H9 (cell line): ENCODE measurements around the gene NOL9. TPM values are rescaled to one million over a fixed set of nuclear protein-coding genes. Genes with fewer than 3 reads are reported as not detected.

Experiments
- DNase-seq: peaks from one replicate; pipeline ENCODE4 v3.0.0-alpha.2; 2017
- H2AFZ ChIP-seq: one replicate; pipeline ENCODE4 v1.6.1; 2013; ENCODE audit warnings: mild to moderate bottlenecking, low read length, control low read depth, moderate library complexity
- H2AK5ac ChIP-seq: 2 replicates; pipeline ENCODE4 v1.6.1; 2013; ENCODE audit warnings: low read length, control low read depth, mixed read lengths; ENCODE audit not compliant: insufficient read length
- H2BK120ac ChIP-seq: one replicate; pipeline ENCODE4 v1.6.1; 2013; ENCODE audit warnings: low read depth, mild to moderate bottlenecking, low read length, control low read depth, inconsistent platforms; ENCODE audit not compliant: poor library complexity, severe bottlenecking
- H2BK12ac ChIP-seq: 2 replicates; pipeline ENCODE4 v1.6.1; 2013; ENCODE audit warnings: low read length, control low read depth, mixed read lengths, low read depth; ENCODE audit not compliant: insufficient read length
- H2BK15ac ChIP-seq: 2 replicates; pipeline ENCODE4 v1.6.1; 2013; ENCODE audit warnings: low read depth, low read length, control low read depth
- H2BK20ac ChIP-seq: one replicate; pipeline ENCODE4 v1.6.1; 2013; ENCODE audit warnings: low read depth, mild to moderate bottlenecking, low read length, control low read depth, inconsistent platforms; ENCODE audit not compliant: poor library complexity, severe bottlenecking
- H2BK5ac ChIP-seq: 2 replicates; pipeline ENCODE4 v1.6.1; 2013; ENCODE audit warnings: low read length, control low read depth, mixed read lengths; ENCODE audit not compliant: insufficient read length
- H3K14ac ChIP-seq: 2 replicates; pipeline ENCODE4 v1.6.1; 2013; ENCODE audit warnings: low read length, control low read depth; ENCODE audit not compliant: insufficient read depth
- H3K18ac ChIP-seq: 2 replicates; pipeline ENCODE4 v1.6.1; 2013; ENCODE audit warnings: low read depth, mild to moderate bottlenecking, mixed read lengths, low read length, control low read depth; ENCODE audit not compliant: insufficient read length
- H3K23ac ChIP-seq: 2 replicates; pipeline ENCODE4 v1.6.1; 2013; ENCODE audit warnings: low read length, control low read depth, mixed read lengths, low read depth; ENCODE audit not compliant: insufficient read length
- H3K23me2 ChIP-seq: 2 replicates; pipeline ENCODE4 v1.6.1; 2013; ENCODE audit warnings: low read depth, mild to moderate bottlenecking, mixed read lengths, low read length, control low read depth; ENCODE audit not compliant: insufficient read length, poor library complexity, severe bottlenecking
- H3K27ac ChIP-seq: 2 replicates; pipeline ENCODE4 v1.5.1; 2013; ENCODE audit warnings: low read length, control low read depth, mixed read lengths, low read depth; ENCODE audit not compliant: insufficient read length
- H3K27me3 ChIP-seq: 2 replicates; pipeline ENCODE4 v1.6.1; 2013; ENCODE audit warnings: low read length, control low read depth, inconsistent platforms; ENCODE audit not compliant: insufficient read depth
- H3K4ac ChIP-seq: 2 replicates; pipeline ENCODE4 v1.6.1; 2013; ENCODE audit warnings: low read depth, mild to moderate bottlenecking, control low read depth, inconsistent platforms, low read length, moderate library complexity
- H3K4me1 ChIP-seq: 2 replicates; pipeline ENCODE4 v1.6.1; 2013; ENCODE audit warnings: low read length, control low read depth, inconsistent platforms; ENCODE audit not compliant: insufficient read depth
- H3K4me2 ChIP-seq: 2 replicates; pipeline ENCODE4 v1.6.1; 2013; ENCODE audit warnings: low read length, control low read depth, mixed read lengths; ENCODE audit not compliant: insufficient read length, insufficient read depth
- H3K56ac ChIP-seq: 2 replicates; pipeline ENCODE4 v1.6.1; 2013; ENCODE audit warnings: low read depth, mild to moderate bottlenecking, mixed read lengths, low read length, control low read depth; ENCODE audit not compliant: insufficient read length
- H3K79me1 ChIP-seq: 2 replicates; pipeline ENCODE4 v1.6.1; 2013; ENCODE audit warnings: low read depth, mild to moderate bottlenecking, moderate library complexity, low read length, control low read depth, inconsistent platforms; ENCODE audit not compliant: insufficient read depth, poor library complexity, severe bottlenecking
- H3K79me2 ChIP-seq: 2 replicates; pipeline ENCODE4 v1.6.1; 2013; ENCODE audit warnings: low read length, control low read depth, inconsistent platforms; ENCODE audit not compliant: insufficient read depth
- H3K9ac ChIP-seq: 2 replicates; pipeline ENCODE4 v1.6.1; 2013; ENCODE audit warnings: low read length, control low read depth, mixed read lengths; ENCODE audit not compliant: insufficient read length; ENCODE audit errors: extremely low read depth
- H3K9me3 ChIP-seq: one replicate; pipeline ENCODE4 v1.6.1; 2013; ENCODE audit warnings: low read depth, low read length, inconsistent platforms; ENCODE audit not compliant: control insufficient read depth
- H3T11ph ChIP-seq: one replicate; pipeline ENCODE4 v1.6.1; 2013; ENCODE audit warnings: mild to moderate bottlenecking, low read length, control low read depth, inconsistent platforms
- H4K20me1 ChIP-seq: one replicate; pipeline ENCODE4 v1.6.1; 2013; ENCODE audit not compliant: control insufficient read depth, insufficient read length, insufficient read depth
- H4K5ac ChIP-seq: 2 replicates; pipeline ENCODE4 v1.6.1; 2013; ENCODE audit warnings: low read depth, mild to moderate bottlenecking, mixed read lengths, low read length, control low read depth; ENCODE audit not compliant: insufficient read length
- H4K8ac ChIP-seq: replicated peaks from 2 replicates; pipeline ENCODE4 v1.6.1; 2013; ENCODE audit warnings: low read length, control low read depth, mixed read lengths, low read depth; ENCODE audit not compliant: insufficient read length
- H4K91ac ChIP-seq: 2 replicates; pipeline ENCODE4 v1.6.1; 2013; ENCODE audit warnings: low read depth, mild to moderate bottlenecking, moderate library complexity, mixed read lengths, low read length, control low read depth; ENCODE audit not compliant: insufficient read length
- H3K27ac Mint-ChIP-seq, 3 experiments: 2 replicates in 2 of 3; 3 replicates in 1 of 3; pipeline ENCODE4 v1.8.0; 2020 to 2021; ENCODE audit warnings: mixed read lengths in 3 of 3, mild to moderate bottlenecking in 1 of 3, moderate library complexity in 1 of 3
- H3K27me3 Mint-ChIP-seq: 2 replicates; pipeline ENCODE4 v1.8.0; 2021; ENCODE audit warnings: low read depth, mild to moderate bottlenecking, moderate library complexity, mixed read lengths
- H3K36me3 Mint-ChIP-seq, 3 experiments: 2 replicates in 2 of 3; 3 replicates in 1 of 3; pipeline ENCODE4 v1.8.0; 2020 to 2021; ENCODE audit warnings: low read depth in 3 of 3, mixed read lengths in 3 of 3; ENCODE audit not compliant: insufficient read depth in 1 of 3
- H3K4me1 Mint-ChIP-seq, 2 experiments: 2 replicates each; pipeline ENCODE4 v1.8.0; 2020; ENCODE audit warnings: mixed read lengths in 2 of 2
- H3K4me3 Mint-ChIP-seq, 2 experiments: 2 replicates in 1 of 2; 3 replicates in 1 of 2; pipeline ENCODE4 v1.8.0; 2020 to 2021; ENCODE audit warnings: mild to moderate bottlenecking in 2 of 2, mixed read lengths in 2 of 2, moderate library complexity in 1 of 2
- H3K9me3 Mint-ChIP-seq, 2 experiments: 2 replicates in 1 of 2; 3 replicates in 1 of 2; pipeline ENCODE4 v1.8.0; 2020; ENCODE audit warnings: mild to moderate bottlenecking in 2 of 2, mixed read lengths in 2 of 2, moderate library complexity in 1 of 2
- CTCF ChIP-seq: fragments of 200-600 bp; sonication (generic); conservative IDR thresholded peaks from 3 replicates; pipeline ENCODE4 v1.8.0; 2021; ENCODE audit warnings: antibody characterized with exemption, mild to moderate bottlenecking
- WGBS: extraction: QIAGEN DNeasy Blood & Tissue Kit; methylation state at CpG from one replicate; pipeline ENCODE4 v1.1.7; 2013; ENCODE audit warnings: missing lambda C conversion rate, low lambda C conversion rate, mixed read lengths; ENCODE audit not compliant: insufficient read length; ENCODE audit errors: extremely low coverage; 5-methylcytosine and 5-hydroxymethylcytosine counted together
- total RNA-seq: library from RNA; stranded (reverse); gene quantifications from 2 replicates; pipeline ENCODE4 v1.2.1, GENCODE V29; 2021

Gene NOL9
- total RNA-seq, 1 experiment from 2014 or later, result 50.4 TPM

- no peak for DNase-seq
Measured at GRCh38 chr1:6484826-6485167, 69.5 kb downstream of the NOL9 start.

More at GRCh38 chr1:6484826-6485167, 69.5 kb downstream of the NOL9 start:
- H2AK5ac ChIP-seq, result no peak overlapping the region
- no peak overlapping the region for H2BK15ac ChIP-seq
- Mint-ChIP-seq H3K27ac (no peak overlapping the region), H3K9me3 (no peaks in the 10 kb centered on the region; a peak in 1 of 5 replicates), H3K36me3 (peaks cover 0 to 3% (median 3%) of the 10 kb centered on the region in 3 experiments; a peak in 3 of 7 replicates), H3K4me1 (peaks cover 14 to 20% of the 10 kb centered on the region in 2 experiments), H3K27me3 (peaks cover 5% of the 10 kb centered on the region), H3K4me3 (peak overlapping the region; percentile 75 to 87)
- no peak overlapping the region for H3K4ac ChIP-seq
- H3K9ac ChIP-seq, result peak overlapping the region; percentile 30
- H3K27me3 ChIP-seq, result no peaks in the 10 kb centered on the region
- peaks cover 5% of the 10 kb centered on the region for H3K23me2 ChIP-seq
- no peaks in the 10 kb centered on the region for H4K20me1 ChIP-seq
- no peak overlapping the region for H2BK12ac ChIP-seq
- no peak overlapping the region for H3K56ac ChIP-seq
- H3K4me1 ChIP-seq, result no peaks in the 10 kb centered on the region
- no peaks in the 10 kb centered on the region for H3K79me1 ChIP-seq
- H2AFZ ChIP-seq, result no peak overlapping the region
- no peak overlapping the region for H3K23ac ChIP-seq
- H3K9me3 ChIP-seq, result no peaks in the 10 kb centered on the region
- no peak overlapping the region for H3K27ac ChIP-seq
- H4K91ac ChIP-seq, result no peak overlapping the region
- H2BK20ac ChIP-seq, result no peak overlapping the region
- H2BK120ac ChIP-seq, result no peak overlapping the region
- no peak overlapping the region for H3K18ac ChIP-seq
- H4K5ac ChIP-seq, result no peak overlapping the region
- H3K4me2 ChIP-seq, result peak overlapping the region; percentile 34
- 0 out of 2 replicates have a peak overlapping the region, but pooled peaks have one; percentile 76 for H3K14ac ChIP-seq
- 0 out of 2 replicates have a peak, but pooled peaks cover 1% of the 10 kb centered on the region for H3K79me2 ChIP-seq
- no peak overlapping the region for H2BK5ac ChIP-seq
- no peak overlapping the region for H4K8ac ChIP-seq
- H3T11ph ChIP-seq, result no peak overlapping the region
- no CpG with 5 or more reads among the region's 13 CpGs for WGBS
- TF ChIP-seq CTCF, result no peak
